NCI-H2029 treated with DMSO at 0.1 percent for 48 hours (cell line): ENCODE measurements around the gene NAT16.
"Not testable (repeated sequence)": the region's sequence is repeated elsewhere in the genome, so short reads cannot be mapped to it uniquely, and the experiment has no call there.

Experiments used
- DNase-seq: peaks from one replicate; lab custom pipeline; 2025; lab: John Stamatoyannopoulos, UW

The NAT16 gene

DNA sequence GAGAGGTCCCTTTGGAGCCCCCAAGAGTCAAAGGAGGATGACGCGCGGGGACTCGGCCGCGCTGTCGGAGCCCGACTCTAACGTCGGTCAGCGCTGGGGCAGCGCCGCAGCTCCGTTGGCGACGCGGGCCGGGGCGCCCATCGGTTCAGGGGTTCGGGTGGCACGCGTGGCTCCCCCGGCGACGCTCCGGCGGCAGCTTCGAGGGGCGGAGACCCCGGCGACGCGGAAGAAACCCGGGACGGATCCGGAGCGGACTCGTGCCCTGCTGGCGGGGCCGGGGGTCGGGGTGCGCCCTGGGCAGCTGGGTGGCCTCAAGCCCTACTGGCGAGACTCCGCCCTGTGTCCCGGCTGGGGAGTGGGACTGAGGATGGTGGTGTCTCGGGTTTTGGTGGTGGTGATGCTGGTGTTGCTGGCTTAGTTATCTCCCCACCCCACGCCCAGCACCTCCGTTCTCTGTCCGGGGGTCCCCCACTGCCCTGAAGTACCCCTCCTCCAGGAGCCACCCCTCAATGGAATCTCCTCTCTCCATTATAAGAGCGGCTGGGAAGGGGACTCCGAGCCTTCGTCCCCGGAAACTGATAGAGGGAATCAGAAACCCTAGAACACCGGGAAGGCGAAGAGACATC is at the start of gene NAT16:
NAT16 (minus strand) TSS at position 164 of the 626 bp plus-strand sequence. CDS start 5,486 bp downstream, outside the sequence.
- DNase-seq: no peak

DNA sequence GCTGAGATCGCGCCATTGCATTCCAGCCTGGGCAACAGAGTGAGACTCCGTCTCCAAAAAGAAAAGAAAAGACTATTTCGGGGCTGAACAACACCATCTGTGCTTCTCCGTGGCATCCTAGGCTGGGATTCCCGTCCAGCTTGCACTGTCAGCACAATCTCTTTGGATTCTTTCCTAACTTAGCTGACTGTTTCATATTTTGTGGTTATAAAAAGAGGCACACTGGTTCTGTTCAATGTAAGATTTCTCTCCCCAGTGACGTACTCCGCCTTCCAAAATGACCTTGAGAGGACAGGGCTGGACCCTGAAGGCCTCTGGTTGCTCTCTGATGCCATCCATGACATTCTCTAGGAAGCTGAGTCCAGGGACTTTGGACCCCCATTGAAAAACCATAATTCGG is 46.6 kb upstream of the NAT16 start:
- DNase-seq: no peak

DNA sequence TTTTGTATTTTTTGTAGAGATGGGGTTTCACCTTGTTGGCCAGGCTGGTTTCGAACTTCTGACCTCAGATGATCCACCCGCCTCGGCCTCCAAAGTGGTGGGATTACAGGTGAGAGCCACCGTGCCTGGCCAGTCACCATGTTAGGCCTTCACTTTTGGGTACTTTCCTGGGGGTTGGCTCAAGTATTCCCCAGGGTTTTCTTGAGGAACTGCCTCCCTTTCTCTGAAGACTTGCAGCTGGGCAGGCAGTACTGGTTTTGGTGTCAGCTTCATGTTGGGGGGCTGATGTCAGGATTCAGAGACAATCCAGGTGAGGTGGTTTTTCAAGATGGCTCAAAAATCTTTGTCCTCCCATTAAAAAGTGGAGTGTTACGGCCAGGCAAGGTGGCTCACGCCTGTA is 45.6 kb upstream of the NAT16 start:
- DNase-seq: no peak

DNA sequence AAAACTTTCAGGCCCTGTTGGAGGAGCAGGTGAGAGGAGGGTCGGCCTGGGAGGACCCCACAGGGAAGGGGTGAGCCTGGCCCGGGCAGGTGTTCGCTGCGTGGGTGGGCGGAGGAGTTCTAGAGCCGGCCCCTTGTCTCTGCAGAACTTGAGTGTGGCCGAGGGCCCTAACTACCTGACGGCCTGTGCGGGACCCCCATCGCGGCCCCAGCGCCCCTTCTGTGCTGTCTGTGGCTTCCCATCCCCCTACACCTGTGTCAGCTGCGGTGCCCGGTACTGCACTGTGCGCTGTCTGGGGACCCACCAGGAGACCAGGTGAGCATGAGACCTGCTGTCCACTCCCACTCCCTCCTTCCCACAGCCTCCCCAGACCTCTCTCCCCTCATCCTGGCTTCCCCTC is 43.4 kb upstream of the NAT16 start:
- no peak for DNase-seq

DNA sequence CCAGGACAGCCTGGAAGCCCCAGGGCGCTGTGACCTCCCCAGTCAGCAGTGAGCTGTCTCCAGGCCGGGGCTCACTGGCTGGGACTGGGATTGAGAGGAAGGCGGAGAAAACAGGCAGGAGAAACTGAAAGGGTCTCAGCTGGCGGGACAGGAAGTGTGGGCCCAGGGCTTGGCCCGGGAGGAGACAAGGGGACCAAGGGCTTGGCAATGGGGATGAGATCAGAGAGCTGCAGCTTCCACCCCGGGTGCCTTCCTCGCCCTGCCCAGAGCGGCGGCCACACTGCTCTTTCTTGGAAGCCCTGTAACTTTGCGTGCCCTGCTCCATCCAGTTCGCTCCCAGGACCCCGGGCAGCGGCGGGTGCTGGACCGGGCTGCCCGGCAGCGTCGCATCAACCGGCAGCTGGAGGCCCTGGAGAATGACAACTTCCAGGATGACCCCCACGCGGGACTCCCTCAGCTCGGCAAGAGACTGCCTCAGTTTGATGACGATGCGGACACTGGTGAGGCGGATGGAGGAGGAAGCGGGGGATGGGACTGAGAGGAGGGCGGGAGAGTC is 42.3 kb upstream of the NAT16 start:
- no peak for DNase-seq

DNA sequence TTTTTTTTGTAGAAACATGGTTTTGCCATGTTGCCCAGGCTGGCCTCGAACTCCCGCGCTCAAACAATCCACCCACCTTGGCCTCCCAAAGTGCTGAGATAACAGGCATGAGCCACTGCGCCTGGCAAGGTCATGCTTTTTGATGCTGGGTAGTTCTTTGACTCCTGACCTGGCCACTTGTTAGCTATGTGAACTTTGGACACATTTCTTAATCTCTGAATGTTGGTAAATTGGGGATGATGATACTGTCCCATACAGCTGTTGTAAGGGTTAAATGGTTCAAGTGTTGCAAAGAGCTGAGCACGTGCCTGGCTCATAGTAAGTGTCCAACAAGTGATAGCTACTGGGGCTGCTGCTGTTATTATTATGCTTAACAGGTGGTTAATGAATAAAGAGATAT is 40.2 kb upstream of the NAT16 start:
- DNase-seq: no peak

DNA sequence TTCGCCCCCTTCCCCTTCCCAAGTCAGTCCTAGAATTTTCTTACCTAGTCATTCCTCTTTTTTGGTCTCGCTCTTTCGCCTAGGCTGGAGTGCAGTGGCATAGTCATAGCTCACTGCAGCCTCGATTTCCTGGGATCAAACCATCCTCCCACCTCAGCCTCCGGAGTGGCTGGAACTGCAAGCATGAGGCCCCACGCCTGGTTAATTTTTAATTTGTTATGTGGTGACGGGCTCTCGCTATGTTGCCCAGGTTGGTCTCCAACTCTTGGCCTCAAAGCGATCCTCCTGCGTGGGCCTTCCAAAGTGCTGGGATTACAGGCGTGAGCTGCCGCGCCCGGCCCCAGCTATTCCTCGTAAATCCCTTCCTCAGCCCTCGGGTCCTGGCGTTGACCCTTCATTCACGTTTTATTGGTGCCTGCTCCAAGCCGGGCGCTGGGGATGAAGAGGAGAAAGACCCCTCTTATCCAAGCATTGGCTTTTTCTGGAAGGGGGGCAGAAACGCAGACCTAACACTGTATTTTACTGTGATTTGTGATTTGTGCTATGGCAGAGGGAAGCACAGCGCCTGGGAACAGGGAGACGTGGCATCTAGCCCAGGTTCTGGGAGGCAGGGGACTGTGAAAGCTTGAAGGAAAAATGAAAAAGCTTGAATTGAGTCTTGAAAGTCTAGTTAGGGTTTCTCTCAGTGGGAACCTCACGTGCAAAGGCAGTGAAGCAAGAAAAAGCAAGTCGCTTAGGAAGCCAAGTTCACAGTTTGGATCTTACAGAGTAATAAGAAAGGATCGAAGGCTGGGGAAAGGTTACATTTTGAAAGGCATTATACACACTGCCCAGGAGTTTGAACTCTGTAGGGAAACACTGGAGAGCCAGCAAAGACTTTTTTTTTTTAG is 38.4 kb upstream of the NAT16 start:
- DNase-seq: no peak

DNA sequence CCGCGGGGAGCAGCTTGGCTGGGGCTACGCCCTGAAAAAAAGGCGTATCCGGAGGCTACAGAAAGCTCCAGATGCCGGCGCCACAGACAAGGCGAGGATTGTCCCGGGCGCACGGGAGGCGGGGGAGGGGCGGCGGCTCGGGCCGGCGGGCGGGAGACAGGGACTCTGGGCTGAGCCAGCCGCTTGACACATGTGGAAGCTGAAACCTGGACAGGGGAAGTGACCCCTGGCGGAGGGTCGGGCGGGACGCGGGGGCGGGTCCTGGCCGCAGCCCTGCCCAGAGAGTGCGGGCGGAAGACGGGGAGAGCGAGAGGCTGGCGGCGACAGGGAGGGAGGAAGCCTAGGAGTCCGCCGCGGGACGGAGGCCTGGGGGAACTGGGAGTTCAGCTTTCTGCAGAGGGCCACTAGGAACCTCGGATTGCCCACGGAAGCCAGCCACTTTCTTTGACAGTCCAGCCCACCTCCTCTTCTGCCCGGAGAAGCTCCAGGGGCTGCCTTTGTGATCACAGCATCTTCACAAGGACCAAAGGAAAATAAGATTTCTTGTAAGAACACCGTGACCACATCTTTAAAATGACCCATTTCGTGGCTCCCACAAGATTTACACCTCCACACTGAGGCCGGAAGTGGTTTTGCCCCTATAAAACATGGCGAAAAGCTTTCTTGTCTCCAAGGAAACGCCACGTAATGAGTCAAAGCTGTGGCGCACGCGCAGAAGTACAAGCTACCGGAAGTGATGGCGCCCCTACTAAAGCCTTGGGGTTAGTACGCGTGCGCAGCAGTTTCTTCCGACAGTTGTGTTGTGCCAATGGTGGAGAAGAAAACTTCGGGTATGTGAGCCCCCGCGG is 37.5 kb upstream of the NAT16 start, which contains the start of the genes PLOD3 and ZNHIT1:
PLOD3 (minus strand) TSS at position 194 of the 848 bp plus-strand sequence. CDS start 307 bp downstream, outside the sequence.
ZNHIT1 (plus strand) TSS at position 778 of the 848 bp plus-strand sequence; CDS start at position 809, 31 bp downstream.
- peak; percentile 97 for DNase-seq

DNA sequence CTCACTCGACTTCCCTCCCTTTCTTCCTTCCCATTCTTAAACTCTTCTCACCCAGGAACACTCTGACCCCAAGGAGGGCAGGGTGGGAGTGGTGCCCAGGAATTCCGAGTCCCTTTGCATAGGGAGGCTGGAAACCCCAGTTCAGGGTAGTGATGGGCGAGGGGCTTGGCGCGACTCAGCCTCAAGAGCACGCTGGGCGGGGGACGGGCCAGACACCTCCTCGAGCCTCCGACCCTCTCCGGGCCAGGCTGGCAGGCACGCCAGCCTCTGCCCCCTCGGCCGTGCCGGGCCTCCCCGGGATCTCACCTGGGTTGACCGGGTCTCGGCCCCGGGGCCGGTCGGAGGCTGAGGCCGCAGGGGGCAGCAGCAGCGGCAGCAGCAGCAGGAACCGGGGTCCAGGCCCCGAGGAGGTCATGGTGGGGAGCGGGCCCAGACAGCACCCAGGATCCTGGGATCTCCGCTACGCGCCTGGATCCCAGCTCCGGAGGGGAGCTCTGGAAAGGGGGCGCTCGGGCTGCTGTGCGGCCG is 36.8 kb upstream of the NAT16 start:
- no peak for DNase-seq

DNA sequence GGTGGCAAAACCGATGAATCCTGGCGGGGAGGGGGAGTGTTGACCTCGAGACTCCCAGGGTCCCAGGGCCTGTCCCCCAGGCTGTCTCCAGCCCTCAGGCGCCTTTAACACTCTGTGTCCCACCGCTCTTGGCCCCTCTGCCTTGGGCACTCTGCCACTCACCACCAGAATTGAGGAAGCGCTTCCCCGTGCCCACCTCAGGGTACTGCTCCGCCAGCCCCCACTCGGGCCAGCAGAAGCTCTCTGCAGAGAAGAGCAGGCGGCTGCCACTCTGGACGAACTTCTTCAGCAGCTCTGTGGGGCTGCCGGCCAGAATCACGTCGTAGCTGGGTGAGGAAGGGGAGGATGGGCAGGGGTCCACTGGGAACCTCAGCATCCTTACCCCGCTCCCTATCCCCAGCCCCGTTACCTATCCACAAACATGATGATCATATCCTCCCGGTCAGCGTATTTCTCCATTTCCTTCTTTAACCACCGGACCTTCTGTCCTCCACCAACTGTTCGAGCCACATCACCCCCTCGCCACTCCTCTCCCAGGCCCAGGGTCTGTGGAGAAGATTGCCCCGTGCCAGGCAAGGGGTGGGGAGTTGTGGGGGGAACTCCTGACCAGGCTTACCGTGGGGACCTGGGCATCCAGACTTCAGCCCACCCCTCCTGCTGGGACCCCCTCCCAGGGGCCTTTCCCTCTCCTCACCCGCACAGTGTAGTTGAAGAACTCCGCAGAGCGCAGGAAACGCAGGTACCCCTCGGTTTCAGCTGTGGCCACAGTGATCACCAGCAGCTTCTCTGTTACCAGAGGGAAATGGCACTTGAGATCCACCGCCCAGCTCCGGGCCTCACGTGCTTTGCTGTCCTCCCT is 36.1 kb upstream of the NAT16 start:
- no peak for DNase-seq

DNA sequence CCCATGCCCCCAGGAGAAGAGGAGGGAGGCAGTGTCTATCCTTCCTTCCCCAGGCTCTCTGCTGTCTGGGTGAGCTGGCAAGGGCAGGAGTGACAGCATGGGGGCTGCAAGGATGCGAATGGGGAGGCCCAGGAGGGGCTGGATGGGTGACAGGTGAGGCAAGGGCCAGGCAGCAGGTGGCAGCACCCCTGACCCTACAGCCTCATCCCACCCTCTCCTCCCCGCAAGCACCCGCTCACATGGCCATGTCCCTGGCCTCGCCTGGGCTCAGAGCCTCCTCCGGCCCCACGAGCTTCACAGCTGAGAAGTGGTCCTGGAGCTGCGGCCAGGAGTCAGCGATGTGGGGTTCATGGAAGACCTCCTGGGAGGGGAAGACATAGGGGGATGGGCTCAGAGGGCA is 31.9 kb upstream of the NAT16 start:
- no peak for DNase-seq

DNA sequence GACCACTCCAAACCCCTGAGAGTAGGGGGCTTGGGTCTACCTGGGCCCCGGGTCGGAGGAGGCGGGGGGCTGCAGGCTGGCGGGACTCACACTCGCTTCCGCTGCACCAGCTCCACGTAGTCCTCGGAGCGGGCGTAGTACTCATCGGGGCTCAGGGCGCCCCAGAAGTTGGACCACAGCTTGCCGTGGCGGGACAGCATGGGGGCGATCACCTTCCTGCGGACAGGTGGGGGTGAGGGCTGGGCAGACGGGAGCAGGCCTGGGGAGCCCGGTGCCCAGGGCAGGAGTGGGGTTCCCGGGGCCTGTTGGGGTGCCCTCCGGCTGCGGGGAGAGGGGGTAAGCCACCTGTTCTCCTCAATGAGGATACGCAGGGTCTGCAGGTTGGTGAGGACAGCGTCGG is 31.4 kb upstream of the NAT16 start:
- no peak for DNase-seq

DNA sequence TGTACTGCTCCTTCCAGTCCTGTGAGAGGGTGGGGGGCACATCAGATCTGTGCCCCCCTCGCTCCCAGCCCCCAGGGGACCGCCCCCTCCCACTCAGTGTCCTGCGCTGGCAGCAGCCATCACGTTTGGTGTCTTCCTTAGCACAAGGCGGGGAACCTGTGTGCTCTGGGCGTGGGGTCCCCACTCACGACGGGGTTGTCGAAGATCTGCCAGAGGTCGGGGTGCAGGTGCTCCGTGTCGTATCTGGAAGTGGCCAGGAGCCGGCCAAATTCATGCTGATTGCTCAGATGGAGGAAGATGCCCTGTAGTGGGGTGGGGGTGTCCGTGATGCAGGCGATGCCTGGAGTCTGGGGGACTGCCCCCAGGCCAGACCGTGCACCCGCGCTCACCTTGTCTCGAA is 30.1 kb upstream of the NAT16 start:
- DNase-seq: no peak

DNA sequence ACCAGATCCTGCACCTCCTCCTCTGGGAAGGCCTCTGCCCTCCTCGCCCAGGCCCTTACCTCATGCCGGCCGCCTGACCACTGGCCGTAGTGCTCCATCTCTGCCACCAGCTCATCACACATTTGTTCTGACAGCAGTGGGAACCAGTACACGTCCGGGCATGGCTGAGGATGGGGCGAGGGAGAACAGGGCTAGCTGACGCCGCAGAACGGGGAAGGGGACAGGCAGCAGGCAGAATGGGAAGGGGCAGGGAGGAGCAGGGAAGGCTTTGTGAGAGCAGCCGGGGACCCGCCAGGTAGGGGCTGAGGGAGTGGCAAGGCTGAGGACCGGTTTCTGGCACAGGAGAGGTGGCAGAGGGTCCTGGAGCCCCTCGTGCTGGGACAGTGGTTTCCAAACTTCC is 28.7 kb upstream of the NAT16 start:
- DNase-seq: no peak

DNA sequence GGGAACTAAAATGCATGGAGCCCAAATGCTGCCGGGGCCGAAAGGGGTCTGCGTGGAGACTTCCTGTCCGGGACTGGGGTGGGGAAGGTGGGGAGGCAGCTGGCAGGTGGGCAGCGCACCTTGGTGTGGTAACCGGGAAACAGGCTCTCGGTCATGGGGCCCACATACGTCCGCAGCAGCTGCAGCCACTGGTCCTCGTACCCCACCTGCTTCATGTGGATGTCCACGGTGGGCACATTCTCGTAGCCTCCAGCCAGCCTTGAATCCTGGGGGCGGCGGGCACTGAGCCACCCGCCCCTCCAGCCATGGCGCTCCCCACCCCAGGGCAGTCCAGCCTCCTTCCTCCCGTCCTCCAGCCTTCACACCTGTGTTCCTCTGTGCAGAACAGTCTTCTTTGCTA is 27.4 kb upstream of the NAT16 start:
- no peak for DNase-seq

DNA sequence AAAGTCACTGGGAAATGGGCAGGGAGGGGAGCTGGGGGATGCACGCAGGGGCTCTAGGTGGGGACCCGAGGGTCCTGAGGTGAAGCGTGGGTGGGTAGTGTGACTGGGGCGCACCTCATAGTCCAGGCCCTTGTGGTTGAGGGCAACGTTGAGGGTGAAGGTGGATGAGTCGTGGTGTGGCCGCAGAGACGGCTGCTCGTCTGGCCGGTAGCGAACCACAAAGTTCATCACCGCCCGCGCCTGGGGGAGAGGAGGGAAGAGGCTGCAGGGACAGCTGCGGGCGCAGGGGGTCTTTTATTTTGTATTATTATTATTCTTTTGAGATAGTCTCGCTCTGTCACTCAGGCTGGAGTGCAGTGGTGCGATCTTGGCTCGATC is 26.6 kb upstream of the NAT16 start:
- no peak for DNase-seq

DNA sequence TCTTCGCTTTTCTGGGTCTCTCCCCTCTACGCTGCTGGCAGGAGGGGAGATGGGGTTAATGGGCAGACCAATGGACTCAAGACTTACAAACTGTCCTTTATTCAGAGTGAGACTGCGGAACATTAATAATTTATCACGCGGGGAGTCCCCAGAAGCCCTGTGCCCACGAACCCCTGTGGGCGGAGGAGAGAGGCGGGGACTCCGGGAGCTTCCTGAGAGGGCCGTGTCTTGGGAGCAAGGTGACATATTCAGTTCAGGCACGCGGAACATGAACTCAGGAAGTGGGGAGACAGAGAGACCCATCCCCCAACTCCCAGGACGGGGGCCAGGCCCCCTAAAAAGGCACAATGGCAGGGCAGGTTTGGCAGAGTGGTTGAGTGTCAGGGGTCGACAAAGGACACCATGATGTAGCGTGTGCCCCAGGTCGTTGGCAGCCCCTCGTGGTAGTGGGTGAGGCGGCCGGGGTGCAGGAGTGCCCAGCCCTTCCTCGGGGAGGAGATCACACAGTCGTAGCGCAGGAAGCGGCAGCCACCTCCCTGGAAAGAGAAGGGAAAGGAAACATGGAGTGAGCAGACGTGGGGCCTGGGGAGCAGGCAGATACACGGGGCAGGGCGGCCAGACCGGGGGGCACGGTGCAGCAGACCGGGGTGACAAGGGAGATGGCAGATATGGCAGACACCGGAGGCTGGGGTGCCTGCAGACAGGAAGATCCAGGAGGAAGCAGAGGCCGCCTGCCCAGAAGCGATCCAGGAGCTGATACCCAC is 26.0 kb upstream of the NAT16 start:
- no peak for DNase-seq

DNA sequence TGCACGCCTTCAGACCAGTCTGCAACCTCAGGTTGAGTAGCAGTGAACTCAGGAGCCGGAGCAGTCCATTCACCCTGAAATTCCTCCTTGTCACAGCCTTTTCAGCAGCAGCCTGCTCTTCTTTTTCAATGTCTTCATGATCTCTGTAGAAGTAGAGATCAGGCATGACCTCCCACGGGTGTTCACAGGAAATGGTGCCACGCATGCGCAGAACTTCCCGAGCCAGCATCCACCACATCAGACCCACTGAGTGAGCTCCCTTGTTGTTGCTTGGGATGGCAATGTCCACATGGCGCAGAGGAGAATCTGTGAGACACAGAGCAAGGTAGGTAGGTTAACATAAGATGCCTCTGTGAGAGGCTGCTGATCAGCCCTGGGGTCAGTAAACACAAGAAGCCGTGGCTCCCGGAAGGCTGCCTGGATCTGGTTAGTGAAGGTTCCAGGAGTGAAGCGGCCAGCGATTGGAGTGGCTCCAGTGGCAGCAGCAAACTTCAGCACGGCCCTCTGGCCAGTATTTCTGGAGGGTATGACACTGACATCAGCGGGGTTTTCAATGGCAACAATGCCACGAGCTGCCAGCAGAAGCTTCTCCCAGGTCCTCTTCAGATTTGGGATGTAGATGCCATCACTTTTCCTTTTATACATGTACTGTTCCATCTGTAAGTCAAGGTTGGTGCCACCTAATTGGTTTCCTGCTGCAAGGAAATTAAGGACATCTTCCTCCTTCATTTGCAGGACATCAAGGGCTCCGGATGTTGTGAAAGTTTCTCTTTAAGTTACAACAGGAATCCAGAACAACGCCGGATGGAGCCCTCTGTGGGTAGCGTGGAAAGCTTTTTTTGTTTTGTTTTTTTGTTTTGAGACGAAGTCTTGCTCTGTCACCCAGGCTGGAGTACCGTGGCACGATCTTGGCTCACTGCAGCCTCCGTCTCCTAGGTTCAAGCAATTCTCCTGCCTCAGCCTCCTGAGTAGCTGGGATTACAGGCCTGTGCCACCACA is 23.9 kb upstream of the NAT16 start:
- not testable (repeated sequence) for DNase-seq

DNA sequence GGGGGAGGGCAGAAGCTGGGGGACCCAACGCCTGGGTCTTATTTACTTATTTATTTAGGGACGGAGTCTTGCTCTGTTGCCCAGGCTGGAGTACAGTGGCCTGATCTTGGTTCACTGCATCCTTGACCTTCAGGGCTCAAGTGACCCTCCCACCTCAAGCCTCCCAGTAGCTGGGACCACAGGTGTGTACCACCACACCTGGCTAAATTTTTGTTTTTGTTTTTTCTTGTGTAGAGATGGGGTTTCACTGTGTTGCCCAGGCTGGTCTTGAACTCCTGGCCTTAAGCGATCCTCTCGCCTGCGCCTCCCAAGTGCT is 22.5 kb upstream of the NAT16 start:
- DNase-seq: no peak
